Keratinocyte (primary cell): ENCODE results near the gene HORMAD2.

Source experiments
- EZH2 ChIP-seq: IDR thresholded peaks from one replicate; pipeline ENCODE4 v1.6.1; 2012; ENCODE audit warnings: inconsistent platforms, mild to moderate bottlenecking, low read length, moderate library complexity
- TF ChIP-seq, protein P1 (sequence below), 3 experiments: IDR thresholded peaks in 1 of 3; conservative IDR thresholded peaks in 1 of 3; optimal IDR thresholded peaks in 1 of 3; 2 replicates in 2 of 3; 3 replicates in 1 of 3; pipeline versions ENCODE3 to v1.5.1; 2011; ENCODE audit warnings: low read length in 3 of 3, mild to moderate bottlenecking in 3 of 3, moderate library complexity in 2 of 3, control low read depth in 1 of 3, inconsistent platforms in 1 of 3; ENCODE audit not compliant: insufficient read depth in 2 of 3; ENCODE audit errors: extremely low read depth in 1 of 3

DNA sequence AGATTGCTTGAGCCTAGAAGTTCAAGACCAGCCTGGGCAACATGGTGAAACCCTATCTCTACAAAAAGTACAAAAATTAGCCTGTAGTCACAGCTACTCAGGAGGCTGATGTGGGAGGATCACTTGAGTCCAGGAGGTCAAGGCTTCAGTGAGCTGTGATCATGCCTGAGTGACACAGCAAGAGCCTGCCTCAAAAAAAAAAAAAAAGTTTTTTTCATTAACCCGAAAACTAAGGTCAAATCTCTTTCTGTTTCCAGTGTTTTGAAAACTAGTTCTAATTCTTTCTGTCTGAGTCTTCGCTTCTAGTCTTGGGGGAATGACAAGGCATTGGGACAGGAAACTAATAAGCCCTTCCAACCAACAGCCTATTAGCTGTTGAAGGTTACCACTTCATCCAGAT, 108.6 kb downstream of the HORMAD2 start:
- TF ChIP-seq, protein P1, sequence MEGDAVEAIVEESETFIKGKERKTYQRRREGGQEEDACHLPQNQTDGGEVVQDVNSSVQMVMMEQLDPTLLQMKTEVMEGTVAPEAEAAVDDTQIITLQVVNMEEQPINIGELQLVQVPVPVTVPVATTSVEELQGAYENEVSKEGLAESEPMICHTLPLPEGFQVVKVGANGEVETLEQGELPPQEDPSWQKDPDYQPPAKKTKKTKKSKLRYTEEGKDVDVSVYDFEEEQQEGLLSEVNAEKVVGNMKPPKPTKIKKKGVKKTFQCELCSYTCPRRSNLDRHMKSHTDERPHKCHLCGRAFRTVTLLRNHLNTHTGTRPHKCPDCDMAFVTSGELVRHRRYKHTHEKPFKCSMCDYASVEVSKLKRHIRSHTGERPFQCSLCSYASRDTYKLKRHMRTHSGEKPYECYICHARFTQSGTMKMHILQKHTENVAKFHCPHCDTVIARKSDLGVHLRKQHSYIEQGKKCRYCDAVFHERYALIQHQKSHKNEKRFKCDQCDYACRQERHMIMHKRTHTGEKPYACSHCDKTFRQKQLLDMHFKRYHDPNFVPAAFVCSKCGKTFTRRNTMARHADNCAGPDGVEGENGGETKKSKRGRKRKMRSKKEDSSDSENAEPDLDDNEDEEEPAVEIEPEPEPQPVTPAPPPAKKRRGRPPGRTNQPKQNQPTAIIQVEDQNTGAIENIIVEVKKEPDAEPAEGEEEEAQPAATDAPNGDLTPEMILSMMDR (optimal IDR thresholded peaks at IDR 0.05 in 1 of 3, IDR thresholded peaks at IDR 0.05 in 1 of 3, conservative IDR thresholded peaks at IDR 0.05 in 1 of 3; ENCODE audit: extremely low read depth in 1 of 3, insufficient read depth in 2 of 3, low read length in 3 of 3) = no peak
- TF ChIP-seq EZH2 = no peak
